IPS-11a (cell line): ENCODE data around the gene FBXL7.

Experiments used
- H3K4me3 ChIP-seq: one replicate; pipeline ENCODE4 v1.5.1; 2013; ENCODE audit warnings: low read depth, low read length, control low read depth

Gene FBXL7

GRCh38 chr5:15741591-15741990, 241.6 kb downstream of the FBXL7 start:
- H3K4me3 ChIP-seq: no peak overlapping the region

- no peak overlapping the region for H3K4me3 ChIP-seq
Measured at GRCh38 chr5:15746833-15747232, 246.9 kb downstream of the FBXL7 start.

GRCh38 chr5:15748266-15748665, 248.3 kb downstream of the FBXL7 start:
- H3K4me3 ChIP-seq: no peak overlapping the region

- no peak overlapping the region for H3K4me3 ChIP-seq
Measured at GRCh38 chr5:15752663-15753285, 252.8 kb downstream of the FBXL7 start.

GRCh38 chr5:15753752-15754151, 253.8 kb downstream of the FBXL7 start:
- H3K4me3 ChIP-seq: no peak overlapping the region

- H3K4me3 ChIP-seq: no peak overlapping the region
Measured at GRCh38 chr5:15757103-15757502, 257.1 kb downstream of the FBXL7 start.

- no peak overlapping the region for H3K4me3 ChIP-seq
Measured at GRCh38 chr5:15757619-15758018, 257.6 kb downstream of the FBXL7 start.

GRCh38 chr5:15762668-15763067, 262.7 kb downstream of the FBXL7 start:
- no peak overlapping the region for H3K4me3 ChIP-seq

- H3K4me3 ChIP-seq: no peak overlapping the region
Measured at GRCh38 chr5:15763754-15764153, 263.8 kb downstream of the FBXL7 start.

GRCh38 chr5:15768936-15769335, 269.0 kb downstream of the FBXL7 start:
- H3K4me3 ChIP-seq: no peak overlapping the region

- no peak overlapping the region for H3K4me3 ChIP-seq
Measured at GRCh38 chr5:15772131-15772530, 272.2 kb downstream of the FBXL7 start.

GRCh38 chr5:15774632-15775031, 274.7 kb downstream of the FBXL7 start:
- H3K4me3 ChIP-seq: no peak overlapping the region

- no peak overlapping the region for H3K4me3 ChIP-seq
Measured at GRCh38 chr5:15776346-15776745, 276.4 kb downstream of the FBXL7 start.

GRCh38 chr5:15783734-15784133, 283.8 kb downstream of the FBXL7 start:
- no peak overlapping the region for H3K4me3 ChIP-seq

- H3K4me3 ChIP-seq: no peak overlapping the region
Measured at GRCh38 chr5:15785531-15785981, 285.6 kb downstream of the FBXL7 start.

GRCh38 chr5:15786326-15786725, 286.3 kb downstream of the FBXL7 start:
- H3K4me3 ChIP-seq: no peak overlapping the region

- no peak overlapping the region for H3K4me3 ChIP-seq
Measured at GRCh38 chr5:15786884-15787283, 286.9 kb downstream of the FBXL7 start.

GRCh38 chr5:15787681-15788080, 287.7 kb downstream of the FBXL7 start:
- no peak overlapping the region for H3K4me3 ChIP-seq

- H3K4me3 ChIP-seq: no peak overlapping the region
Measured at GRCh38 chr5:15789642-15790041, 289.7 kb downstream of the FBXL7 start.

GRCh38 chr5:15790446-15791018, 290.6 kb downstream of the FBXL7 start:
- no peak overlapping the region for H3K4me3 ChIP-seq

GRCh38 chr5:15791274-15791673, 291.3 kb downstream of the FBXL7 start:
- H3K4me3 ChIP-seq: no peak overlapping the region

GRCh38 chr5:15791859-15792258, 291.9 kb downstream of the FBXL7 start:
- no peak overlapping the region for H3K4me3 ChIP-seq
